CD4-positive, alpha-beta T cell (primary cell): ENCODE results near the gene PTGDR. TPM values are rescaled to one million over a fixed set of nuclear protein-coding genes. Genes with fewer than 3 reads are reported as not detected.

Source experiments
- ATAC-seq: fragments of 200-7000 bp; cut with Tn5 transposase; one replicate; pipeline ENCODE4 v1.10.0; 2022; ENCODE audit warnings: mild to moderate bottlenecking; ENCODE audit not compliant: poor library complexity
- CTCF ChIA-PET: fragments of 350-600 bp; sonication (Branson Sonifier 250); formaldehyde crosslinking; loops from one replicate; lab custom pipeline; 2021; ENCODE audit warnings: antibody characterized with exemption, inconsistent platforms; lab: Charles Lee
- POLR2A ChIA-PET: fragments of 350-600 bp; sonication (Branson Sonifier 250); formaldehyde crosslinking; loops from one replicate; lab custom pipeline; 2021; ENCODE audit warnings: antibody characterized with exemption, inconsistent platforms; lab: Charles Lee
- DNase-seq, 14 experiments: peaks; one replicate each; pipeline ENCODE4 v3.0.0-alpha.2; 2013 to 2020; ENCODE audit warnings: mixed read lengths in 2 of 14
- H3K27ac ChIP-seq, 2 donors: one replicate each; pipeline versions ENCODE4 v1.5.1 to v1.7.0; 2013; ENCODE audit warnings: low read length in 2 of 2, low read depth in 1 of 2, mild to moderate bottlenecking in 1 of 2
- H3K27me3 ChIP-seq, 2 experiments: 1 replicate in 1 of 2; 2 replicates in 1 of 2; pipeline versions ENCODE4 v1.6.1 to v1.7.0; 2013; ENCODE audit warnings: low read length in 2 of 2, control low read depth in 1 of 2, mild to moderate bottlenecking in 1 of 2, moderate library complexity in 1 of 2; ENCODE audit not compliant: insufficient read depth in 2 of 2, control insufficient read depth in 1 of 2
- H3K36me3 ChIP-seq: one replicate; pipeline ENCODE4 v1.6.1; 2013; ENCODE audit warnings: low read length, control low read depth; ENCODE audit not compliant: insufficient read depth
- H3K4me1 ChIP-seq: one replicate; pipeline ENCODE4 v1.6.1; 2013; ENCODE audit warnings: low read length, control low read depth; ENCODE audit not compliant: insufficient read depth
- H3K4me3 ChIP-seq: one replicate; pipeline ENCODE4 v1.5.1; 2013; ENCODE audit warnings: mild to moderate bottlenecking, low read length, moderate library complexity
- H3K9me3 ChIP-seq, 2 experiments: 1 replicate in 1 of 2; 2 replicates in 1 of 2; pipeline versions ENCODE4 v1.6.1 to v1.7.0; 2013; ENCODE audit warnings: low read length in 2 of 2, mild to moderate bottlenecking in 2 of 2, control low read depth in 1 of 2, moderate library complexity in 1 of 2; ENCODE audit not compliant: control insufficient read depth in 1 of 2, insufficient read depth in 1 of 2
- H3K27ac Mint-ChIP-seq: one replicate; pipeline ENCODE4 v1.8.0; 2020; ENCODE audit warnings: mixed read lengths
- H3K27me3 Mint-ChIP-seq: one replicate; pipeline ENCODE4 v1.8.0; 2021; ENCODE audit warnings: mixed read lengths
- H3K36me3 Mint-ChIP-seq: one replicate; pipeline ENCODE4 v1.8.0; 2021; ENCODE audit warnings: low read depth, mixed read lengths
- H3K4me1 Mint-ChIP-seq: one replicate; pipeline ENCODE4 v1.8.0; 2021; ENCODE audit warnings: low read depth, mixed read lengths
- H3K4me3 Mint-ChIP-seq: one replicate; pipeline ENCODE4 v1.8.0; 2020; ENCODE audit warnings: mild to moderate bottlenecking, mixed read lengths
- H3K9me3 Mint-ChIP-seq: one replicate; pipeline ENCODE4 v1.8.0; 2020; ENCODE audit warnings: mixed read lengths
- CTCF ChIP-seq: fragments of 200-600 bp; IDR thresholded peaks from one replicate; pipeline ENCODE4 v1.8.0; 2022; ENCODE audit warnings: antibody characterized with exemption, mild to moderate bottlenecking
- intact Hi-C, 2 experiments: fragments of 100-400 bp; cut with DNase I in 1 of 2; cut with micrococcal nuclease in 1 of 2; formaldehyde crosslinking; loops; one replicate each; pipeline versions ENCODE4 v1.15.1 to v1.9.0; 2023 to 2025; cut with DNase I, micrococcal nuclease
- total RNA-seq, 174 experiments: library from RNA in 2 of 174; stranded (reverse) in 2 of 174; gene quantifications; one replicate each; pipeline ENCODE4 v1.2.3 and lab custom pipeline; 2021 to 2026

The PTGDR gene
- total RNA-seq, 2 experiments from 2014 or later = 0.20 to 0.41 TPM

GRCh38 chr14:52307905-52308304 lies 40.4 kb downstream of the PTGDR start:
- H3K4me3 Mint-ChIP-seq = no peak overlapping the region

GRCh38 chr14:52310541-52310940 lies 43.0 kb downstream of the PTGDR start:
- DNase-seq (no peak), ATAC-seq (no peak)
- no peak overlapping the region for H3K27ac Mint-ChIP-seq
- no peak overlapping the region for H3K27ac ChIP-seq
- intact Hi-C loops = loop anchor here in 1 of 2 experiments (10.0 kb wide), 1 partner anchor 94 kb away; no protein-coding TSS in a partner anchor
- H3K9me3 ChIP-seq = peaks cover 0 to 5% of the 10 kb centered on the region in 2 experiments
- peak overlapping the region; percentile 97 for H3K4me3 ChIP-seq
- TF ChIP-seq CTCF = no peak
- peak overlapping the region; percentile 53 for H3K4me3 Mint-ChIP-seq
- peaks cover 47% of the 10 kb centered on the region for H3K4me1 ChIP-seq
- H3K27me3 ChIP-seq = no peaks in the 10 kb centered on the region
- ChIA-PET POLR2A (no interaction called here), CTCF (interaction anchor here (1.7 kb wide), 1 partner anchor 10 kb away, joined by 4 read pairs; no protein-coding TSS in a partner anchor)
- no peaks in the 10 kb centered on the region for H3K9me3 Mint-ChIP-seq
- peaks cover 55% of the 10 kb centered on the region for H3K4me1 Mint-ChIP-seq
- peaks cover 33% of the 10 kb centered on the region for H3K27me3 Mint-ChIP-seq
- H3K36me3 ChIP-seq = peaks cover 8% of the 10 kb centered on the region
- peaks cover 11% of the 10 kb centered on the region for H3K36me3 Mint-ChIP-seq

More at GRCh38 chr14:52307905-52308304, 40.4 kb downstream of the PTGDR start:
- Mint-ChIP-seq H3K36me3 (no peaks in the 10 kb centered on the region), H3K9me3 (no peaks in the 10 kb centered on the region), H3K27ac (no peak overlapping the region), H3K4me1 (peaks cover 34% of the 10 kb centered on the region), H3K27me3 (peaks cover 13% of the 10 kb centered on the region)
- peak overlapping the region in 1 of 2 donors; percentile 34 for H3K27ac ChIP-seq
- no peak for TF ChIP-seq CTCF
- POLR2A ChIA-PET = no interaction called here
- CTCF ChIA-PET = interaction anchor here (0.6 to 1.5 kb wide), 3 partner anchors 8 to 33 kb away, joined by 3 to 4 read pairs (median 3); no protein-coding TSS in a partner anchor
- H3K36me3 ChIP-seq = peaks cover 8% of the 10 kb centered on the region
- DNase-seq (peak in 2 of 14 experiments; percentile 23 to 27), ATAC-seq (no peak)
- no peaks in the 10 kb centered on the region for H3K9me3 ChIP-seq
- intact Hi-C loops = loop anchor here in 1 of 2 experiments (10.0 kb wide), 1 partner anchor 467 kb away; no protein-coding TSS in a partner anchor
- peaks cover 33% of the 10 kb centered on the region for H3K4me1 ChIP-seq
- no peak overlapping the region for H3K4me3 ChIP-seq
- no peaks in the 10 kb centered on the region for H3K27me3 ChIP-seq

GRCh38 chr14:52312931-52313355 lies 45.4 kb downstream of the PTGDR start:
- TF ChIP-seq CTCF = no peak

More at GRCh38 chr14:52312931-52313355, 45.4 kb downstream of the PTGDR start:
- Mint-ChIP-seq H3K27ac (peak overlapping the region; percentile 58), H3K36me3 (peaks cover 12% of the 10 kb centered on the region), H3K4me3 (peak overlapping the region; percentile 87), H3K9me3 (no peaks in the 10 kb centered on the region), H3K27me3 (peaks cover 47% of the 10 kb centered on the region), H3K4me1 (peaks cover 63% of the 10 kb centered on the region)
- H3K4me1 ChIP-seq = peaks cover 57% of the 10 kb centered on the region
- ChIA-PET POLR2A (interaction anchor here (2.0 kb wide), 1 partner anchor 38 kb away, joined by 10 read pairs; no protein-coding TSS in a partner anchor), CTCF (no interaction called here)
- peaks cover 0 to 5% of the 10 kb centered on the region in 2 experiments for H3K9me3 ChIP-seq
- ATAC-seq (no peak), DNase-seq (peak in 1 of 14 experiments; percentile 35)
- intact Hi-C loops = loop anchor here in 1 of 2 experiments (10.0 kb wide), 1 partner anchor 92 kb away; no protein-coding TSS in a partner anchor
- no peak overlapping the region for H3K27ac ChIP-seq
- H3K36me3 ChIP-seq = peaks cover 8% of the 10 kb centered on the region
- no peaks in the 10 kb centered on the region for H3K27me3 ChIP-seq
- H3K4me3 ChIP-seq = peak overlapping the region; percentile 97
